OCI-LY3 (cell line): ENCODE data around the gene GPR146.

Experiments
- H2AFZ ChIP-seq: fragments of 200-600, 300-600 bp; shearing (Covaris generic); 2 replicates; pipeline ENCODE4 v1.6.0; 2014; ENCODE audit warnings: antibody characterized with exemption, low read depth, low read length
- H3K27ac ChIP-seq: fragments of 200-600, 300-600 bp; sonication (generic); 2 replicates; pipeline ENCODE4 v1.5.1; 2014; ENCODE audit warnings: mild to moderate bottlenecking, low read length, moderate library complexity, mixed read lengths
- H3K27me3 ChIP-seq: fragments of 200-600, 300-600 bp; sonication (generic); 2 replicates; pipeline ENCODE4 v1.6.1; 2014; ENCODE audit warnings: low read depth, low read length, mixed read lengths
- H3K36me3 ChIP-seq: fragments of 200-600, 300-600 bp; sonication (generic); replicated peaks from 2 replicates; pipeline ENCODE3; 2014; ENCODE audit warnings: low read depth, low read length, mixed read lengths
- H3K4me1 ChIP-seq: fragments of 300-600, 200-600 bp; sonication (generic); 2 replicates; pipeline ENCODE4 v1.6.1; 2014; ENCODE audit warnings: low read length, mixed read lengths
- H3K4me2 ChIP-seq: fragments of 200-600, 300-600 bp; sonication (generic); 2 replicates; pipeline ENCODE4 v1.6.1; 2014; ENCODE audit warnings: low read length, mixed read lengths
- H3K4me3 ChIP-seq: fragments of 300-600, 200-600 bp; sonication (generic); 2 replicates; pipeline ENCODE4 v1.5.1; 2014; ENCODE audit warnings: antibody characterized with exemption, mild to moderate bottlenecking, low read length, moderate library complexity
- H3K79me2 ChIP-seq: fragments of 300-600, 200-600 bp; shearing (Covaris generic); 2 replicates; pipeline ENCODE4 v1.6.1; 2014; ENCODE audit warnings: mild to moderate bottlenecking, low read length, mixed read lengths
- H3K9ac ChIP-seq: fragments of 300-600, 200-600 bp; shearing (Covaris generic); 2 replicates; pipeline ENCODE4 v1.6.0; 2014; ENCODE audit warnings: mild to moderate bottlenecking, low read length, moderate library complexity
- H3K9me3 ChIP-seq: fragments of 200-600, 300-600 bp; shearing (Covaris generic); 2 replicates; pipeline ENCODE4 v1.6.1; 2014; ENCODE audit warnings: low read length, mixed read lengths; ENCODE audit not compliant: insufficient read depth
- H4K20me1 ChIP-seq: fragments of 200-600, 300-600 bp; sonication (generic); 2 replicates; pipeline ENCODE4 v1.6.1; 2016; ENCODE audit warnings: low read length, mixed read lengths; ENCODE audit not compliant: insufficient read depth
- EZH2phosphoT487 ChIP-seq: fragments of 200-600 bp; shearing (Covaris generic); IDR thresholded peaks from 2 replicates; pipeline ENCODE4 v1.6.1; 2018; ENCODE audit warnings: antibody characterized with exemption, mixed run types, low read depth
- TF ChIP-seq, protein P1 (sequence below): fragments of 200-600, 300-600 bp; sonication (generic); IDR thresholded peaks from 2 replicates; pipeline ENCODE4 v1.5.1; 2014; ENCODE audit warnings: antibody characterized with exemption, low read length, low read depth

Gene GPR146

GRCh38 chr7:1052031-1052818 lies 7.9 kb downstream of the GPR146 start:
- no peak for TF ChIP-seq EZH2phosphoT487
- TF ChIP-seq, protein P1, sequence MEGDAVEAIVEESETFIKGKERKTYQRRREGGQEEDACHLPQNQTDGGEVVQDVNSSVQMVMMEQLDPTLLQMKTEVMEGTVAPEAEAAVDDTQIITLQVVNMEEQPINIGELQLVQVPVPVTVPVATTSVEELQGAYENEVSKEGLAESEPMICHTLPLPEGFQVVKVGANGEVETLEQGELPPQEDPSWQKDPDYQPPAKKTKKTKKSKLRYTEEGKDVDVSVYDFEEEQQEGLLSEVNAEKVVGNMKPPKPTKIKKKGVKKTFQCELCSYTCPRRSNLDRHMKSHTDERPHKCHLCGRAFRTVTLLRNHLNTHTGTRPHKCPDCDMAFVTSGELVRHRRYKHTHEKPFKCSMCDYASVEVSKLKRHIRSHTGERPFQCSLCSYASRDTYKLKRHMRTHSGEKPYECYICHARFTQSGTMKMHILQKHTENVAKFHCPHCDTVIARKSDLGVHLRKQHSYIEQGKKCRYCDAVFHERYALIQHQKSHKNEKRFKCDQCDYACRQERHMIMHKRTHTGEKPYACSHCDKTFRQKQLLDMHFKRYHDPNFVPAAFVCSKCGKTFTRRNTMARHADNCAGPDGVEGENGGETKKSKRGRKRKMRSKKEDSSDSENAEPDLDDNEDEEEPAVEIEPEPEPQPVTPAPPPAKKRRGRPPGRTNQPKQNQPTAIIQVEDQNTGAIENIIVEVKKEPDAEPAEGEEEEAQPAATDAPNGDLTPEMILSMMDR: no peak
- no peaks in the 10 kb centered on the region for H3K9me3 ChIP-seq
- no peak overlapping the region for H3K4me2 ChIP-seq
- H3K4me1 ChIP-seq: peaks cover 8% of the 10 kb centered on the region
- H3K4me3 ChIP-seq: no peak overlapping the region
- no peaks in the 10 kb centered on the region; the same call in 1 of the 2 replicates for H4K20me1 ChIP-seq
- no peaks in the 10 kb centered on the region for H3K79me2 ChIP-seq
- H2AFZ ChIP-seq: no peak overlapping the region
- H3K27me3 ChIP-seq: no peaks in the 10 kb centered on the region
- no peak overlapping the region for H3K27ac ChIP-seq
- H3K36me3 ChIP-seq: no peaks in the 10 kb centered on the region
- H3K9ac ChIP-seq: no peak overlapping the region

DNA sequence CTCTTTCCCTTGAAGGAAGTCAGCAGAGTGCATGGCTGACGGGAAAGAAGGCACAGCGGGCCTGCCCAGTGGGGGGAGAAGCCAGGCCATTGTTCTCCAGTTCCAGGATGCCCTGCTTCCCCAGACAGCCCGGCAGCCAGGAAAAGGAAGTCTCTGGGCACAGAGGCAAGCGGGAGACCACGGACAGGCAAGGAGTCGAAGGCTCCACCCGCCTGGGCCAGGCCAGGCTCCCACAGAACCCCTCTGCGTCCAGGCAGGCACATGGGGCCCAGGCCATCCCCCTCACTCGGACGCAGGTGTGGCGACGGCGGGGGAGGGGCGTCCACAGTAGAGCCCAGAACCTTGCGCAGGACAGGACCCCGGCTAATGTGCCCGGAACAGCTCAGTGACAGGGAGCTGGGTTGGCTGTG lies 8.7 kb downstream of the GPR146 start:
- TF ChIP-seq EZH2phosphoT487: no peak
- TF ChIP-seq, protein P1: no peak
- Histone ChIP-seq H3K9ac (no peak overlapping the region), H3K27me3 (no peaks in the 10 kb centered on the region), H2AFZ (no peak overlapping the region), H3K36me3 (no peaks in the 10 kb centered on the region), H3K4me2 (no peak overlapping the region), H3K27ac (no peak overlapping the region), H3K79me2 (no peaks in the 10 kb centered on the region), H3K9me3 (no peaks in the 10 kb centered on the region), H3K4me3 (no peak overlapping the region), H4K20me1 (no peaks in the 10 kb centered on the region; the same call in 1 of the 2 replicates), H3K4me1 (peaks cover 4% of the 10 kb centered on the region)

- Histone ChIP-seq H4K20me1 (no peaks in the 10 kb centered on the region), H3K36me3 (no peaks in the 10 kb centered on the region), H3K79me2 (no peaks in the 10 kb centered on the region), H3K9me3 (no peaks in the 10 kb centered on the region), H3K27ac (no peak overlapping the region), H3K27me3 (no peaks in the 10 kb centered on the region), H3K4me1 (no peaks in the 10 kb centered on the region), H2AFZ (no peak overlapping the region), H3K4me2 (no peak overlapping the region), H3K9ac (no peak overlapping the region), H3K4me3 (no peak overlapping the region)
- no peak for TF ChIP-seq EZH2phosphoT487
- TF ChIP-seq, protein P1: no peak
These were observed 9.5 kb downstream of the GPR146 start for GRCh38 chr7:1053816-1054370.

GRCh38 chr7:1054438-1054837 lies 10.1 kb downstream of the GPR146 start:
- no peak overlapping the region for H3K9ac ChIP-seq
- H2AFZ ChIP-seq: no peak overlapping the region
- no peak overlapping the region for H3K4me2 ChIP-seq
- no peaks in the 10 kb centered on the region for H4K20me1 ChIP-seq
- no peak overlapping the region for H3K27ac ChIP-seq
- H3K27me3 ChIP-seq: no peaks in the 10 kb centered on the region
- TF ChIP-seq EZH2phosphoT487: no peak
- TF ChIP-seq, protein P1: no peak
- H3K9me3 ChIP-seq: no peaks in the 10 kb centered on the region
- no peaks in the 10 kb centered on the region for H3K79me2 ChIP-seq
- no peaks in the 10 kb centered on the region for H3K4me1 ChIP-seq
- no peaks in the 10 kb centered on the region for H3K36me3 ChIP-seq
- no peak overlapping the region for H3K4me3 ChIP-seq
